B cell (primary cell): ENCODE measurements around the gene ST6GALNAC2. TPM values are rescaled to one million over a fixed set of nuclear protein-coding genes. Genes with fewer than 3 reads are reported as not detected.

Source experiments
- ATAC-seq: fragments of 200-7000 bp; cut with Tn5 transposase; one replicate; pipeline ENCODE4 v1.10.0; 2021; ENCODE audit warnings: low read depth, mild to moderate bottlenecking, moderate number of reproducible peaks, moderate library complexity
- CTCF ChIA-PET: fragments of 350-600 bp; sonication (Branson Sonifier 250); formaldehyde crosslinking; loops from one replicate; lab custom pipeline; 2021; ENCODE audit warnings: antibody characterized with exemption, inconsistent platforms; lab: Charles Lee
- POLR2A ChIA-PET: fragments of 350-600 bp; sonication (Branson Sonifier 250); formaldehyde crosslinking; loops from one replicate; lab custom pipeline; 2021; ENCODE audit warnings: antibody characterized with exemption; lab: Charles Lee
- DNase-seq: peaks from one replicate; pipeline ENCODE4 v3.0.0; 2013
- H2AFZ ChIP-seq: 2 replicates; pipeline ENCODE4 v1.6.1; 2012; ENCODE audit warnings: mild to moderate bottlenecking, low read depth, low read length; ENCODE audit not compliant: insufficient read depth, poor library complexity, severe bottlenecking
- H3K27ac ChIP-seq, 2 donors: 1 replicate in 1 of 2; 2 replicates in 1 of 2; pipeline ENCODE4 v1.5.1; 2012 to 2013; ENCODE audit warnings: low read length in 2 of 2, mild to moderate bottlenecking in 2 of 2, moderate library complexity in 1 of 2
- H3K27me3 ChIP-seq, 4 experiments: fragments of 200-600 bp in 1 of 4; sonication (generic) in 1 of 4; replicated peaks in 1 of 4; 1 replicate in 2 of 4; 2 replicates in 2 of 4; pipeline versions ENCODE4 v1.6.1 to v1.7.0; 2013 to 2016; ENCODE audit warnings: low read length in 3 of 4, mild to moderate bottlenecking in 2 of 4, mixed read lengths in 1 of 4, moderate library complexity in 1 of 4; ENCODE audit not compliant: insufficient read depth in 4 of 4, control insufficient read depth in 3 of 4; ENCODE audit errors: control extremely low read depth in 1 of 4
- H3K36me3 ChIP-seq, 2 experiments: replicated peaks in 1 of 2; 1 replicate in 1 of 2; 2 replicates in 1 of 2; pipeline versions ENCODE4 v1.6.1 to v1.7.1; 2013; ENCODE audit warnings: low read length in 1 of 2; ENCODE audit not compliant: insufficient read depth in 2 of 2, control insufficient read depth in 1 of 2; ENCODE audit errors: control extremely low read depth in 1 of 2, extremely low read depth in 1 of 2
- H3K4me1 ChIP-seq, 2 donors: fragments of 200-600 bp in 1 of 2; sonication (generic) in 1 of 2; 1 replicate in 1 of 2; 2 replicates in 1 of 2; pipeline versions ENCODE4 v1.5.1 to v1.6.1; 2013 to 2017; ENCODE audit warnings: low read length in 2 of 2; ENCODE audit not compliant: control insufficient read depth in 2 of 2, insufficient read depth in 2 of 2
- H3K4me2 ChIP-seq: replicated peaks from 2 replicates; pipeline ENCODE3; 2012; ENCODE audit warnings: mild to moderate bottlenecking, low read depth, low read length; ENCODE audit not compliant: poor library complexity, severe bottlenecking
- H3K4me3 ChIP-seq, 5 experiments: fragments of 200-600 bp in 1 of 5; sonication (generic) in 1 of 5; 1 replicate in 3 of 5; 2 replicates in 2 of 5; pipeline versions ENCODE4 v1.5.1 to v1.7.0; 2011 to 2016; ENCODE audit warnings: low read length in 4 of 5, mild to moderate bottlenecking in 4 of 5, low read depth in 2 of 5, control low read depth in 1 of 5, moderate library complexity in 1 of 5; ENCODE audit not compliant: insufficient read depth in 1 of 5; ENCODE audit errors: control extremely low read depth in 1 of 5, extremely low read depth in 1 of 5
- H3K79me2 ChIP-seq: fragments of 200-600 bp; sonication (generic); one replicate; pipeline ENCODE4 v1.6.0; 2016; ENCODE audit warnings: low read length; ENCODE audit not compliant: control insufficient read depth, insufficient read depth
- H3K9ac ChIP-seq: fragments of 200-600 bp; sonication (generic); 2 replicates; pipeline ENCODE4 v1.6.1; 2017; ENCODE audit warnings: mild to moderate bottlenecking, low read length, moderate library complexity
- H3K9me3 ChIP-seq, 3 donors: one replicate each; pipeline versions ENCODE4 v1.6.1 to v1.7.1; 2013; ENCODE audit warnings: low read length in 2 of 3; ENCODE audit not compliant: control insufficient read depth in 2 of 3, insufficient read depth in 1 of 3; ENCODE audit errors: control extremely low read depth in 1 of 3
- H4K20me1 ChIP-seq: 2 replicates; pipeline ENCODE4 v1.6.0; 2012; ENCODE audit warnings: mild to moderate bottlenecking, low read length; ENCODE audit not compliant: insufficient read depth, control insufficient read depth, poor library complexity, severe bottlenecking
- H3K27ac Mint-ChIP-seq: one replicate; pipeline ENCODE4 v1.8.0; 2021; ENCODE audit warnings: mixed read lengths
- H3K27me3 Mint-ChIP-seq: one replicate; pipeline ENCODE4 v1.8.0; 2021; ENCODE audit warnings: mixed read lengths
- H3K4me1 Mint-ChIP-seq: one replicate; pipeline ENCODE4 v1.8.0; 2021; ENCODE audit warnings: mixed read lengths
- H3K4me3 Mint-ChIP-seq: one replicate; pipeline ENCODE4 v1.8.0; 2021; ENCODE audit warnings: mixed read lengths
- H3K9me3 Mint-ChIP-seq: one replicate; pipeline ENCODE4 v1.8.0; 2022; ENCODE audit warnings: mixed read lengths; ENCODE audit not compliant: insufficient read depth
- EZH2 ChIP-seq: IDR thresholded peaks from 2 replicates; pipeline ENCODE4 v1.6.1; 2012; ENCODE audit warnings: borderline replicate concordance, low read depth, mild to moderate bottlenecking, moderate library complexity, low read length; ENCODE audit not compliant: insufficient read depth, poor library complexity, severe bottlenecking
- WGBS: methylation state at CpG from one replicate; pipeline ENCODE4 v1.1.5; 2013; ENCODE audit warnings: missing lambda C conversion rate; ENCODE audit not compliant: insufficient coverage; 5-methylcytosine and 5-hydroxymethylcytosine counted together
- intact Hi-C: fragments of 100-400 bp; cut with micrococcal nuclease; formaldehyde crosslinking; loops from one replicate; pipeline ENCODE4 v1.10.0; 2022
- polyA plus RNA-seq: library from polyadenylated mRNA; depleted of rRNA; stranded (reverse); fragments of >200 nt; gene quantifications from 2 replicates; pipeline ENCODE4 v1.2.3, GENCODE V29; 2012
- total RNA-seq, 2 donors: library from RNA; stranded (reverse); fragments of 120-200 nt in 1 of 2; gene quantifications; 1 replicate in 1 of 2; 2 replicates in 1 of 2; pipeline versions ENCODE4 v1.2.3 to v1.2.4, GENCODE V29; 2013 to 2022
- TF ChIP-seq, protein P1 (sequence below): fragments of 200-600 bp; IDR thresholded peaks from one replicate; pipeline ENCODE4 v1.8.0; 2022; ENCODE audit warnings: antibody characterized with exemption, mild to moderate bottlenecking

ST6GALNAC2 gene
- total and polyA plus RNA-seq, 2 donors (not counting 1 experiment from before 2014, with no cell fraction given) = 0.58 to 2.7 TPM

DNA sequence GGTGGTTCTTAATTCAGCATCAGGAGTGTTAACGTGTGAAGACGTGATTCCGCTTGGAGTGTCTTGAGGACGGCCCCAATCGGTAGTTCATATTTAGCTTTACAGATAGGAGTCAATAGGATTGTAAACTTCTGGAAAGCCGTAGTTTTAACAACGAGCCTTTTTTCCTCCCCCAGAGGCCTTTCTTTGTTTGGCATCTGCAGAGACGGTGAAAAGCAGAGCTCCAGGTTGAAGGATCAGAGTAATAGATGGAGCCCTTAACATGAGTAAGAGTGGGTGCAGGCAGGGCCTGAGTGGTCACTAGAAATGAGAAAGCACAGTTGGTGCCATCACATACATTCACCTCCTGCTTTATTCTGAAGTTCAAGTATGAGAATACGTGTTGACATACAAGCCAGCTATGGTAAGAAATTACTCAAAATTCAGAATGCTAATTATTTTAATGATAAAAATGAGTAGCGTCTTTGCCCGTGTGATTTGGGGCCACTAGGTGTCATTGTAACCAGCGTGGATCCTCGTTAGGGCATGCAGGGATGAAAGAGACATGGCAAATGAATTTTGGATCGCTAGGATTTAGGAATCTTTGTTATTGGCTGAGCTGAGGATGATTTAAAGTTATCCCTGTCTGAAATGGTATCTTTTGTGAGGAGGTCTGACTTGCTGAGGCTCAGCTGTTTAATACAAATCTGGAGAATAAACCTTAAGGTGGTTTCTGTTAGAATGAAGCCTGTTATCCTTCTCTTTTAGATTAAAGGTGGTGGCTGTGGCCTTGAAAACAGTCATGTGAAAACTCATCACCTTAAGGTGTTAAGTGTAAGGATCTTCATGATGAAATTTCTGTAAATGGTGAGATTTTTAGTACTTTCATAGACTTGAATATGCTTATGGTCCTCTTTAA, 27.2 kb downstream of the ST6GALNAC2 start:
- Histone ChIP-seq H2AFZ (peak overlapping the region; percentile 81), H3K27me3 (no peaks in the 10 kb centered on the region), H3K4me3 (peak overlapping the region; percentile 76 to 94 (median 88)), H3K4me2 (peak overlapping the region; percentile 87), H3K36me3 (peaks cover 1 to 22% of the 10 kb centered on the region in 2 experiments), H3K9ac (peak overlapping the region; percentile 79), H3K27ac (peak overlapping the region; percentile 81 to 98), H3K79me2 (peaks cover 49% of the 10 kb centered on the region), H3K9me3 (no peaks in the 10 kb centered on the region), H4K20me1 (peaks cover 18% of the 10 kb centered on the region), H3K4me1 (peaks cover 16 to 37% of the 10 kb centered on the region in 2 donors)
- TF ChIP-seq, protein P1, sequence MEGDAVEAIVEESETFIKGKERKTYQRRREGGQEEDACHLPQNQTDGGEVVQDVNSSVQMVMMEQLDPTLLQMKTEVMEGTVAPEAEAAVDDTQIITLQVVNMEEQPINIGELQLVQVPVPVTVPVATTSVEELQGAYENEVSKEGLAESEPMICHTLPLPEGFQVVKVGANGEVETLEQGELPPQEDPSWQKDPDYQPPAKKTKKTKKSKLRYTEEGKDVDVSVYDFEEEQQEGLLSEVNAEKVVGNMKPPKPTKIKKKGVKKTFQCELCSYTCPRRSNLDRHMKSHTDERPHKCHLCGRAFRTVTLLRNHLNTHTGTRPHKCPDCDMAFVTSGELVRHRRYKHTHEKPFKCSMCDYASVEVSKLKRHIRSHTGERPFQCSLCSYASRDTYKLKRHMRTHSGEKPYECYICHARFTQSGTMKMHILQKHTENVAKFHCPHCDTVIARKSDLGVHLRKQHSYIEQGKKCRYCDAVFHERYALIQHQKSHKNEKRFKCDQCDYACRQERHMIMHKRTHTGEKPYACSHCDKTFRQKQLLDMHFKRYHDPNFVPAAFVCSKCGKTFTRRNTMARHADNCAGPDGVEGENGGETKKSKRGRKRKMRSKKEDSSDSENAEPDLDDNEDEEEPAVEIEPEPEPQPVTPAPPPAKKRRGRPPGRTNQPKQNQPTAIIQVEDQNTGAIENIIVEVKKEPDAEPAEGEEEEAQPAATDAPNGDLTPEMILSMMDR = peak; percentile 67
- TF ChIP-seq EZH2 = no peak
- peak overlapping the region; percentile 100 for H3K4me3 Mint-ChIP-seq
- H3K9me3 Mint-ChIP-seq = no peaks in the 10 kb centered on the region
- intact Hi-C loops = loop anchor here (5.0 kb wide), 1 partner anchor 154 kb away; the partner anchor contains the start of gene MXRA7
- ChIA-PET CTCF (interaction anchor here (0.6 to 7.1 kb wide), 18 partner anchors 8 to 173 kb away, joined by 3 to 84 read pairs (median 4); partner anchors contain the start of genes MXRA7 and ST6GALNAC2), POLR2A (interaction anchor here (0.6 to 3.0 kb wide), 6 partner anchors 12 to 703 kb away, joined by 3 to 30 read pairs (median 6); partner anchors contain the start of gene WBP2)
- peak overlapping the region; percentile 97 for H3K27ac Mint-ChIP-seq
- H3K27me3 Mint-ChIP-seq = no peaks in the 10 kb centered on the region
- ATAC-seq (no peak), DNase-seq (peak; percentile 44)
- WGBS = 0% methylated on average over 9 of the region's 14 CpGs
- peaks cover 69% of the 10 kb centered on the region for H3K4me1 Mint-ChIP-seq
